ELR (cell line): Measurements from ENCODE around the gene APOL5.
"Not testable (repeated sequence)": the region's sequence is repeated elsewhere in the genome, so short reads cannot be mapped to it uniquely, and the experiment has no call there.

Experiments used
- DNase-seq: peaks from one replicate; pipeline ENCODE4 v3.0.0-alpha.2; 2015; ENCODE audit warnings: low read depth

Gene APOL5

GRCh38 chr22:35711336-35711735 lies 6.3 kb upstream of the APOL5 start:
- no peak for DNase-seq

- peak; percentile 28 for DNase-seq
Measured at GRCh38 chr22:35712672-35713071, 5.0 kb upstream of the APOL5 start.

- no peak for DNase-seq
Measured at GRCh38 chr22:35719212-35719875, 1.7 kb downstream of the APOL5 start.

- DNase-seq = no peak
Measured at GRCh38 chr22:35721960-35722359, 4.3 kb downstream of the APOL5 start.

DNA sequence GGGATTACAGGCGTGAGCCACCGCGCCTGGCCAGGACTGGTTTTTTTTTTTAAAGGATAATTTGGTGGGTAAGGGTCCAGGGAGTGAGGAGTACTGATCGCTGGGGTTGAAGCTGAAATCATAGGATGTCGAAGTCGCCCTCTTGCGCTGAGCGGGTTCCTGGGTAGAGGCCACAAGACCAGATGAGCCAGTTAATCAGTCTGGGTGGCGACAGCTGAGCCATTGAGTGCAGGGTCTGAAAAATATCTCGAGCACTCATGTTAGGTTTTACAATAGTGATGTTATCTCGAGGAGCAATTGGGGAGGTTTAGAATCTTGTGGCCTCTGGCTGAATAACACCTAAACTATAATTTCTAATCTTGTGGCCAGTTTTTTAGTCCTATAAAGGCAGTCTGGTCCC lies 7.8 kb downstream of the APOL5 start:
- DNase-seq = no peak

DNA sequence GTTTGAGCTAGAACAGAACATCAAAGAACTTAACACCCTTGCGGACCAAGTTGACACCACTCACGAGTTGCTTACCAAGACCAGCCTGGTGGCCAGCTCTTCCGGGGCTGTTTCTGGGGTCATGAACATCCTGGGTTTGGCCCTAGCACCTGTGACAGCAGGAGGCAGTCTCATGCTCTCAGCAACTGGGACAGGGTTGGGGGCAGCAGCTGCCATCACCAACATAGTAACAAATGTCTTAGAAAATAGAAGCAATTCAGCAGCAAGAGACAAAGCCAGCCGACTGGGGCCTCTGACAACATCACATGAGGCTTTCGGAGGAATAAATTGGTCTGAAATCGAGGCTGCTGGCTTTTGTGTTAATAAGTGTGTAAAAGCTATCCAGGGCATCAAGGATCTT lies 8.7 kb downstream of the APOL5 start:
- DNase-seq = no peak

GRCh38 chr22:35726933-35727332 lies 9.3 kb downstream of the APOL5 start:
- no peak for DNase-seq

GRCh38 chr22:35727436-35727835 lies 9.8 kb downstream of the APOL5 start:
- no peak for DNase-seq

GRCh38 chr22:35728639-35729308 lies 11.1 kb downstream of the APOL5 start:
- no peak for DNase-seq

DNA sequence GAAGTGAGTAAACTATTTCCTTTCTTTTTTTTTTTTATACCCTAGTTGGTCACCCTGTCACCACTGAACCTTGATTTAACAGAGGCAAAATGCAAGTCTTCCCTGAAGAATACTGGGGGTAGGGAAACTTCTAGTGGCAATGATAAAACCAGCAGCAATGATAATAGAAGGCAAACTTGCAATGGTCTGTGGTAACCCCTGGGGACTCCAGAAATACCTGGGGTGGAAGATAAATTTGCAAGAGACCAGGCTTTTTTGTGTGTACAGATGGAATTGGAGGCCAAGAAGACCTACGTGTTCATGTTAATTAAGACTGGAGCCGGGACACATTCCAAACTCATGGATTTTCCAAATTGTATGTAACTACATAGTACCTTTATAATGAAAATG lies 11.6 kb downstream of the APOL5 start:
- DNase-seq = no peak

GRCh38 chr22:35731321-35731720 lies 13.6 kb downstream of the APOL5 start:
- no peak for DNase-seq

GRCh38 chr22:35732116-35732515 lies 14.4 kb downstream of the APOL5 start:
- no peak for DNase-seq

- no peak for DNase-seq
Measured at GRCh38 chr22:35733036-35733435, 15.4 kb downstream of the APOL5 start.

- DNase-seq = no peak
Measured at GRCh38 chr22:35733791-35734516, 16.3 kb downstream of the APOL5 start.

- DNase-seq = no peak
Measured at GRCh38 chr22:35734517-35734827, 16.8 kb downstream of the APOL5 start.

DNA sequence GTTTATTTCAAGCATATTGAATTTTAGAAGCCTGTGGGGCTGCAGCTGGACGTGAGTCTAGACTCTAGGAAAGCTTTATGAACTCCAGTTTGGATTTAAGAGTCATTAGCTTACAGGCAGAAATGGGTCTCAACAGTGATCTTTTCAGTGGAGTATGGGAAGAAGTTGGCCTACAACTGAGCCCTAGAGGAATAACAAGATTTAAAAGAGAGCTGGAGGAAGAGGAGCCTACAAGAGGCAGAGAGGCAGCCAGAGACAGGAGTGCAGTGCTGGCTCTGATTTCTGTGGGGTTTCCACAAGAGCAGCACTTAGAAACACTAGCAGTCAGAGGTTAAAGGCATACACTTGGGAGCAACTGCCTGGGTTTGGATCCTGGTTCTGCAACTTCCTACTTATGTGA lies 17.9 kb downstream of the APOL5 start:
- DNase-seq = no peak

- no peak for DNase-seq
Measured at GRCh38 chr22:35736166-35736565, 18.5 kb downstream of the APOL5 start.

DNA sequence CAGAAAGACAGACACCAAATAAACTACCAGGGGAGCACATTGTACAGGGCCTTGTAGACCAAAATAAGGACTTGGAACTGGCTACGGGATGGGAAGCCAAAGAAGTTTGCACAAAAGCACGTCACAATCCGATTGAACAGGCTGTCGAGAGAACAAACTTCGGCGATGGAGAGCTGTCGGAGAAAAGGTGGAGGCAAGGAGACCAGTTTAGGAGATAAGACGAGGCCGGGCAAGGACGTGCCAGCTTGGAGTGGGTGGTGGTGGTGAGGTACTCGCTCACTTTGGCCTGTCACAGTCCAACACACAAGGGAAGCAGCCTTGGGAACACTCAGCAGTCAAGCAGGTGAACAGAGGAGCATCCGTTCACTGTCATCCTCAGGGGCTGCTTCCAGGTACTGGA lies 19.0 kb downstream of the APOL5 start:
- no peak for DNase-seq

- DNase-seq = not testable (repeated sequence)
Measured at GRCh38 chr22:35737886-35738285, 20.2 kb downstream of the APOL5 start.

- DNase-seq = peak; percentile 28
Measured at GRCh38 chr22:35739076-35739930, 21.6 kb downstream of the APOL5 start.

GRCh38 chr22:35739931-35740380 lies 22.3 kb downstream of the APOL5 start:
- no peak for DNase-seq

DNA sequence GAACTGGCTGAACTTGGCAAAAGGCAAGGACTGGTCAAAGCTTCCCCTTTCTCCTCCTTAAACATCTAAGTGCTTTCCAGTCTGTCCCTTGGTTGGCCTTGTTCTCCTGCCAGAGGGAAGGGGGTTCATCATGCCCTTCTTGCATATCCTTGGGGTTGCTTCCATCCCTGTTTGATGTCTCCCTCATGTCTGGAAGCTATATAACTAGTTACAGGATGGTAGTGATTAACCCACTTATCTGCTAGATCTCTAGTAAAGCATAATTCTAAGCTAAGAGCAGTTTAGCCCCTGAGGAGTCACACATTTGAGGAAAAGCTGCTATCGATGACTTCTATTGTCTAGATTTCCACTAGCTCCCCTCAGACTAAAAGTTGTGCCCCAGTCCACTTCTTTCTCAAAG lies 22.9 kb downstream of the APOL5 start:
- no peak for DNase-seq
